Body of pancreas (tissue), 4 donors: ENCODE data around the gene ROBO2. TPM values are rescaled to one million over a fixed set of nuclear protein-coding genes. Genes with fewer than 3 reads are reported as not detected.

Experiments used
- ATAC-seq: fragments of 150-250 bp; one replicate; pipeline ENCODE4 v1.9.1; 2016
- DNase-seq, 4 donors: peaks; one replicate each; pipeline ENCODE4 v3.0.0-alpha.2; 2019
- H3K27ac ChIP-seq, 4 donors: fragments of 200-600 bp; sonication (generic); 1 replicate in 3 of 4; 2 replicates in 1 of 4; pipeline versions ENCODE4 v1.5.1 to v1.6.1; 2016 to 2019; ENCODE audit warnings: mild to moderate bottlenecking in 1 of 4, mixed read lengths in 1 of 4, moderate library complexity in 1 of 4
- H3K27me3 ChIP-seq, 2 donors: fragments of 200-600 bp; sonication (generic); one replicate each; pipeline ENCODE4 v1.6.0; 2016; ENCODE audit warnings: mild to moderate bottlenecking in 1 of 2
- H3K36me3 ChIP-seq, 2 donors: fragments of 200-600 bp; sonication (generic); replicated peaks in 1 of 2; 2 replicates each; pipeline ENCODE4 v1.5.1; 2016; ENCODE audit warnings: low read depth in 2 of 2; ENCODE audit not compliant: insufficient read depth in 1 of 2
- H3K4me1 ChIP-seq: fragments of 200-600 bp; sonication (generic); one replicate; pipeline ENCODE4 v1.6.0; 2016
- H3K4me3 ChIP-seq, 2 donors: fragments of 200-600 bp; sonication (generic); 1 replicate in 1 of 2; 2 replicates in 1 of 2; pipeline ENCODE4 v1.5.1; 2016 to 2019
- H3K9me3 ChIP-seq, 3 donors: fragments of 200-600 bp; sonication (generic); 1 replicate in 2 of 3; 2 replicates in 1 of 3; pipeline ENCODE4 v1.5.1; 2016
- POLR2A ChIP-seq, 3 donors: fragments of 450-650 bp; IDR thresholded peaks; one replicate each; pipeline ENCODE4 v1.6.1; 2016; ENCODE audit warnings: antibody characterized with exemption in 3 of 3, mild to moderate bottlenecking in 2 of 3
- WGBS, 2 donors: methylation state at CpG; one replicate each; pipeline ENCODE4 v1.1.5; 2017; 5-methylcytosine and 5-hydroxymethylcytosine counted together
- intact Hi-C: fragments of 100-400 bp; cut with DNase I; formaldehyde crosslinking; loops from one replicate; pipeline ENCODE4 v1.15.1; 2023
- total RNA-seq, 2 donors: library from RNA; depleted of rRNA; stranded (reverse); fragments of >200 nt; gene quantifications; one replicate each; pipeline ENCODE4 v1.1.0, GENCODE V29; 2016
- TF ChIP-seq, protein P1 (sequence below), 7 experiments: fragments of 450-650 bp in 4 of 7; fragments of 200-600 bp in 3 of 7; sonication (generic) in 3 of 7; IDR thresholded peaks; one replicate each; pipeline ENCODE4 v1.5.1; 2016 to 2019; ENCODE audit warnings: antibody characterized with exemption in 7 of 7

Gene ROBO2
- total RNA-seq, 2 donors from 2014 or later = 1.3 to 3.0 TPM

DNA sequence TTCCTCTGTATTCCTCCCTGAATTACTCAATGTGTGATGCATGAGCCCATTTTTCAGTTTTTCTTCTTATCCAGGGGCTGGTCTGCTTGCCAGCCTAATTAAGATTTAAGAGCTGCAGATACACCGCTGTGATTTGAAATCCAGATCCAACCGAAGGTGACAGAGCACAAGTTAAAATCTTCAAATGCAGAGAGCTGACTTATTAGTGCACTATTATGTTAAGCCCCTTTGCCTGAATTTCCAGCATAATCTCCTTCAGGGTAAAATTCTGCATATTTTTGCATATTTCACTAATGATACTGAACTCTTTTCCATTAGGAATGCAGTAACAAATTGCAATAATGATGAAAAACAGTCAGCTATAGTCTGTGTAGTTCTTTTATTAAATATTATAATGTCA lies 583.6 kb downstream of the ROBO2 start:
- H3K4me1 ChIP-seq = no peaks in the 10 kb centered on the region
- 62 to 73% methylated on average over 2 of the region's 2 CpGs for WGBS, 2 donors
- H3K27ac ChIP-seq = no peak overlapping the region
- intact Hi-C loops = no loop called here
- no peaks in the 10 kb centered on the region for H3K9me3 ChIP-seq
- no peaks in the 10 kb centered on the region for H3K27me3 ChIP-seq
- H3K4me3 ChIP-seq = no peak overlapping the region
- TF ChIP-seq POLR2A (IDR thresholded peaks at IDR 0.05) = no peak
- TF ChIP-seq, protein P1, sequence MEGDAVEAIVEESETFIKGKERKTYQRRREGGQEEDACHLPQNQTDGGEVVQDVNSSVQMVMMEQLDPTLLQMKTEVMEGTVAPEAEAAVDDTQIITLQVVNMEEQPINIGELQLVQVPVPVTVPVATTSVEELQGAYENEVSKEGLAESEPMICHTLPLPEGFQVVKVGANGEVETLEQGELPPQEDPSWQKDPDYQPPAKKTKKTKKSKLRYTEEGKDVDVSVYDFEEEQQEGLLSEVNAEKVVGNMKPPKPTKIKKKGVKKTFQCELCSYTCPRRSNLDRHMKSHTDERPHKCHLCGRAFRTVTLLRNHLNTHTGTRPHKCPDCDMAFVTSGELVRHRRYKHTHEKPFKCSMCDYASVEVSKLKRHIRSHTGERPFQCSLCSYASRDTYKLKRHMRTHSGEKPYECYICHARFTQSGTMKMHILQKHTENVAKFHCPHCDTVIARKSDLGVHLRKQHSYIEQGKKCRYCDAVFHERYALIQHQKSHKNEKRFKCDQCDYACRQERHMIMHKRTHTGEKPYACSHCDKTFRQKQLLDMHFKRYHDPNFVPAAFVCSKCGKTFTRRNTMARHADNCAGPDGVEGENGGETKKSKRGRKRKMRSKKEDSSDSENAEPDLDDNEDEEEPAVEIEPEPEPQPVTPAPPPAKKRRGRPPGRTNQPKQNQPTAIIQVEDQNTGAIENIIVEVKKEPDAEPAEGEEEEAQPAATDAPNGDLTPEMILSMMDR (IDR thresholded peaks at IDR 0.05) = no peak
- no peaks in the 10 kb centered on the region for H3K36me3 ChIP-seq
- ATAC-seq (no peak), DNase-seq (no peak)

DNA sequence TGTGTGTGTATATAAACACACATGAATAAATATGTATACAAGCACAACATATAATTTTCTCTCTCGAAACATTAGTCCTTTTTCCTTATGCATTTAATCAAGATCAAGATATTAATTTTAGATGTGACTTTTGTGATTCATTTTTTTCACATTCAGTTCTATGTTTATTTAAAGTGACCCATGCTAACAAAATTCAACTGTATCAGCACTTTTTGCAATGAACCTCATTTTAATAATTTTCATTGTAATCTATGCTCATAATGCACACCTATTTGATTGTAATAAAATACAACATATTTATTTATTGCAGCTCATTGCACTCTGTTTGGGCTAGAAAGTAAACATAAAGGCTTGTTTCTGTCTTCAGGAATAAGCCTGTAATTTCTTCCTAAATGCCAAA lies 586.3 kb downstream of the ROBO2 start:
- H3K27me3 ChIP-seq = no peaks in the 10 kb centered on the region
- DNase-seq (no peak), ATAC-seq (no peak)
- H3K9me3 ChIP-seq = no peaks in the 10 kb centered on the region
- H3K36me3 ChIP-seq = no peaks in the 10 kb centered on the region
- no peak for TF ChIP-seq POLR2A (IDR thresholded peaks at IDR 0.05)
- TF ChIP-seq, protein P1 (IDR thresholded peaks at IDR 0.05) = no peak
- intact Hi-C loops = no loop called here
- no peak overlapping the region for H3K27ac ChIP-seq
- whole genome bisulfite sequencing, 2 donors = 54 to 64% methylated on average over 1 of the region's 1 CpG
- H3K4me1 ChIP-seq = no peaks in the 10 kb centered on the region
- no peak overlapping the region for H3K4me3 ChIP-seq

DNA sequence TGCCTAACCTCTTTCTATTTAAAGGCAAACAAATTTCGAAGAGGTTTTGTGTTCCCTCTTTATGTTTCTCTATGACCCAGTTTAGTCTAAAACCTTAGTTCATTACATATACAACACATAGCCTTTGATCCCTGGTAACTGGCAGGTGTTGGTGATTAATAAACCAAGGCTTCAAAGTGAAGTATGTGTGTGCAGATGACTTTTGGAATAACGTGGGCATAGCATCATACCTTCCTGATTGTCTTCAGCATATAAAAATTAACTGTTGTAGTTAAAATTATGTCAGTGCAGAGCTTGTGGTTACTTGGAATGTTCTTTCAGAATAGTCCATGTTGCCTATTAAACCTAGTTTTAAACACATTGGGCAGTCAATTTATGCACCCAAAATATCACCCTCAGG lies 608.3 kb downstream of the ROBO2 start:
- no peak overlapping the region for H3K27ac ChIP-seq
- WGBS, 2 donors = 20 to 22% methylated on average over 2 of the region's 2 CpGs
- H3K27me3 ChIP-seq = no peaks in the 10 kb centered on the region
- no peak for DNase-seq
- no peaks in the 10 kb centered on the region for H3K36me3 ChIP-seq
- H3K4me1 ChIP-seq = no peaks in the 10 kb centered on the region
- no peaks in the 10 kb centered on the region for H3K9me3 ChIP-seq
- no peak for ATAC-seq
- intact Hi-C loops = no loop called here
- no peak overlapping the region for H3K4me3 ChIP-seq
- TF ChIP-seq, protein P1 (IDR thresholded peaks at IDR 0.05) = no peak
- no peak for TF ChIP-seq POLR2A (IDR thresholded peaks at IDR 0.05)

DNA sequence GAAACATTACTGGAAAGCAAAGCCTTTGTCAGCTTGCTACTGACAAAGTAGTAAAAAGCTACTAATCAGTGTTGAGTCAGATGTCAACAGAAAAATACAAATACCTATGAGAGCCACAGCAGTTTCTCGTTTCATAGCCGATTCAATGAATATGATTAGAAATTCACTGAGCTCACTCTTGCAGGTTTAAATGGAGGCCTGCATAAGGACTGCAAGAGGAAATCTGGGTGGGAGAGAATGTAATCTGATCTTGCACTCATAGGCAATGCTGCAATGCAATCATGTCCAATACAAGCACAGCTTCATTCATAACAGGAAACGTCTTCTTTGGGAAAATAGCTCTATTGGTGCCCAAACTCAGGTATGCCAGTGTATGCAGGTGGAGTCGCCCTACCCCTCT lies 608.8 kb downstream of the ROBO2 start:
- DNase-seq = no peak
- Histone ChIP-seq H3K27me3 (no peaks in the 10 kb centered on the region), H3K9me3 (no peaks in the 10 kb centered on the region), H3K36me3 (no peaks in the 10 kb centered on the region), H3K4me1 (no peaks in the 10 kb centered on the region), H3K4me3 (no peak overlapping the region), H3K27ac (no peak overlapping the region)
- WGBS, 2 donors = 30 to 55% methylated on average over 4 of the region's 4 CpGs
- ATAC-seq = no peak
- intact Hi-C loops = no loop called here
- TF ChIP-seq, protein P1 (IDR thresholded peaks at IDR 0.05) = no peak
- TF ChIP-seq POLR2A (IDR thresholded peaks at IDR 0.05) = no peak

DNA sequence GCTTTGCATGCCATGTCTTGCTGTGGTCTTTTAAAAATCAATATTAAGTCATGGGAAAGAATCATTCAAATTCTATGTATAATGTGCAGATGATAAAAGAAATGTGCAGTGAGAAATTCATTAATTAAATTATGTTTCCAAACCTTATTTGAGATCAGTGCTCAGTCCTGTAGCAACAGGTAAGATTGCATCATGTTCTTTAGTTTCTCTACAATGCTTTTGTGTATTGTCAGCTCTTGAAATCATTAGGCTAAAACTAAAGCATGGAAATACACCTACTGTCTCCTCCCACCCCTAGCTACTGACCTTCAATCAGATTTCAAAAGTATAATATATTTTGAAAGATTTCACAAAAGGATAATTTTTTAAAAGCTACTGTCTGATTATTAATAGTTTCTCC lies 612.7 kb downstream of the ROBO2 start:
- intact Hi-C loops = no loop called here

More for the DNA sequence above, 612.7 kb downstream of the ROBO2 start:
- Histone ChIP-seq H3K36me3 (no peaks in the 10 kb centered on the region), H3K4me3 (no peak overlapping the region), H3K27ac (no peak overlapping the region), H3K4me1 (no peaks in the 10 kb centered on the region), H3K9me3 (no peaks in the 10 kb centered on the region), H3K27me3 (no peaks in the 10 kb centered on the region)
- no peak for TF ChIP-seq POLR2A (IDR thresholded peaks at IDR 0.05)
- TF ChIP-seq, protein P1 (IDR thresholded peaks at IDR 0.05) = no peak
- no peak for ATAC-seq
- no peak for DNase-seq
